SK-N-MC (cell line): Measurements from ENCODE around the gene RAPGEF2.

ENCODE experiments used
- DNase-seq: peaks from one replicate; pipeline ENCODE4 v3.0.0-alpha.2; 2011; ENCODE audit warnings: low read depth, low spot score
- H3K27ac ChIP-seq: fragments of 200-600 bp; sonication (generic); 2 replicates; pipeline ENCODE4 v1.5.1; 2016; ENCODE audit warnings: mixed run types
- H3K36me3 ChIP-seq: fragments of 200-600 bp; sonication (generic); 2 replicates; pipeline ENCODE4 v1.6.1; 2017; ENCODE audit warnings: antibody characterized with exemption, low read length, mixed read lengths; ENCODE audit not compliant: insufficient read depth
- H3K4me3 ChIP-seq: fragments of 200-600 bp; sonication (generic); 2 replicates; pipeline ENCODE4 v1.5.1; 2016
- H3K9ac ChIP-seq: fragments of 200-600 bp; sonication (generic); 2 replicates; pipeline ENCODE4 v1.8.0; 2017; ENCODE audit warnings: mixed run types, mixed read lengths; ENCODE audit not compliant: insufficient read length
- H3K9me3 ChIP-seq: fragments of 200-600 bp; sonication (generic); 2 replicates; pipeline ENCODE4 v1.6.1; 2017; ENCODE audit warnings: low read depth, mild to moderate bottlenecking, antibody characterized with exemption, low read length, moderate library complexity, mixed read lengths
- EZH2 ChIP-seq: fragments of 200-600 bp; sonication (generic); IDR thresholded peaks from one replicate; pipeline ENCODE4 v1.6.1; 2017; ENCODE audit warnings: antibody characterized with exemption
- FOXP2 ChIP-seq: optimal IDR thresholded peaks from 2 replicates; pipeline ENCODE3; 2011; ENCODE audit warnings: mild to moderate bottlenecking, moderate library complexity; ENCODE audit not compliant: insufficient read depth; ENCODE audit errors: extremely low read length, control extremely low read depth
- POLR2AphosphoS5 ChIP-seq: IDR thresholded peaks from 2 replicates; pipeline ENCODE4 v1.6.1; 2012; ENCODE audit warnings: mild to moderate bottlenecking, low read depth, low read length, borderline replicate concordance

The RAPGEF2 gene

DNA sequence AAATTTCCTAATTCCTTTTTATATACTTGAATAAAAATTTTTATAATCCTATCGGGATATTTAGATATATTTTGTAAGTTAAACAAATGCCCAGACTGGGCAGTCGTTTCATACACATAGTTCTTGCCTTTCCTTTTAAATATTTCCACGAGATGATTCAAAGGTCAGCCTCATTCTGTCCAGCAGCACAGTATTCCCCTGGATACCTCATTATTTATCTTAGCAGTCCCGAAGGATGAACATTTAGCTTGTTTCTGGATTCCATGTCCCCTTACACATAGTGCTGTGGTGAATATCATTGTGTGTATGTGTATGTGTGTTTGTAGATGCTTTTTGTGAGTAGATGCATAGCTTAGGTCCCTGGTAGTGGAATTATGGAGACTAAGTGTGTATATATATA is 38.3 kb downstream of the RAPGEF2 start:
- DNase-seq: no peak
- H3K4me3 ChIP-seq: no peak overlapping the region
- H3K9ac ChIP-seq: no peak overlapping the region
- H3K27ac ChIP-seq: no peak overlapping the region
- no peaks in the 10 kb centered on the region for H3K9me3 ChIP-seq
- TF ChIP-seq FOXP2 (no peak), POLR2AphosphoS5 (no peak), EZH2 (no peak)
- no peaks in the 10 kb centered on the region for H3K36me3 ChIP-seq

DNA sequence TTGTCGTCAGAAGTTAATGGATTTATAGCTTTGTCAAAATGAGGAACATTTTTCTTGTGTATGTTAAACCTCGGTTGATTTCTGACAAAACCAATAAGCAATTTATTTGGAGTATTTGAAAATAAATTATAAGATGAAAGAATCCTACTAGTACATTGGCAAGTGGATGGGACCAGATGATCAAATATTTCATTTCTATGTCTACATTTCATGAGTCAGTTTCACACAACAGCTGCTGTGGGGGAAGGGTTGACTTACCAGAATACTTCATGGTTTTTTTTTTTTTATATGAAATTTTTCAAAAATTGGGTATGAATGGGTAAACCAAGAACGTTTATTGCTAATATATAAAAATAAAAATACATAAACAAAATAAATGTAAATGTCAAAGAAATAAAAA is 39.4 kb downstream of the RAPGEF2 start:
- Histone ChIP-seq H3K36me3 (no peaks in the 10 kb centered on the region), H3K27ac (no peak overlapping the region), H3K9me3 (no peaks in the 10 kb centered on the region), H3K9ac (no peak overlapping the region), H3K4me3 (no peak overlapping the region)
- TF ChIP-seq FOXP2 (no peak), POLR2AphosphoS5 (no peak), EZH2 (no peak)
- no peak for DNase-seq

DNA sequence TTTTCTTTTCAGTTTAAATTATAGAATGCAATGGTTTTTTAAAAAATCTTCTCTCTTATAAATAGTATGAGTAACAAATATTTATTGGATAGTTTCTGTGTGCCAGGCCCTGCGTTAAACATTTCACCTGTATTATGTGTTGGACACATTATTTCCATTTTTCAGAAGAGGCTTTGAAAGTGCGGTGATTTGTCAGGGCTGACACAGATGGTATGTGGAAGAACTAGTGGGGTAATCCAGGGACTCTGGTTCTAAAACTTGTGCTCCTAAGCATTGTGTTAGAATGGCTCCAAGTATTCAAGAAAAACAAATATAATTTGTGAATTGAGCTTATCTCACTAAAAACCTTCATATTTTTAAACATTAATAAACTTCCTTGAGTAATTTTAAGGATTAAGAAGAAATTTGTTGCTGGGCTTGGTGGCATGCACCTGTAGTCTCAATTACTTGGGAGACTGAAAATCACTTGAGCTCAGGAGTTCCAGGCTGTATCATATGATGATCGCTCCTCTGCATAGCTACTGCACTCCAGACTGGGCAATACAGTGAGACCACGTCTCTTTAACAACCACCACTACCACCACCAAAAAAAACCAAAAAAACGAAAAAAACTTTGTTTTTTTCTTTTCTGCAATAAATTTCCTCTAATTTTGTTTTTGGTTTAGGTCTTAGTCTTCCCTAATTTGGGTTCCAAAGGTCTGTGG is 40.0 kb downstream of the RAPGEF2 start:
- Histone ChIP-seq H3K9ac (no peak overlapping the region), H3K4me3 (no peak overlapping the region), H3K9me3 (no peaks in the 10 kb centered on the region), H3K36me3 (no peaks in the 10 kb centered on the region), H3K27ac (no peak overlapping the region)
- DNase-seq: no peak
- TF ChIP-seq FOXP2 (no peak), POLR2AphosphoS5 (no peak), EZH2 (no peak)

DNA sequence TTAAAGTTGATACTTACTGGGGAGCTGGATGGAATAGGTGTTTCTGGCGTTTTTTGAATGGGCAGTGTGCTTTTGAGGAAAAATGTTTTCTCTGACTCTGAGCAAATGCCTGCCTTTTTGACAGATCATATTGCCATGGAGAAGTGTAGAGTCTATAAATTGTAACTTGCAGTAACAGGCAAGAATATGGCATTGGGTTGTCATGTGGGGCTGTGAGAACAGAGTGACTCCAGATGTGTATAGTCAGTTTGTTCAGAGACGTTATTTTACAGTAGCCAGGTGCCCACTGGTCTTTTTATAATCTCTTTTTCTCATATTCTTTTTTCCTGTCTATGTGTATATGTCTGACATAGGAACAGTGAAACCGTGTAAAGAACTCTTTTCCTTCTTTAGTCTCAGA is 40.8 kb downstream of the RAPGEF2 start:
- Histone ChIP-seq H3K27ac (no peak overlapping the region), H3K9ac (no peak overlapping the region), H3K9me3 (no peaks in the 10 kb centered on the region), H3K36me3 (no peaks in the 10 kb centered on the region), H3K4me3 (no peak overlapping the region)
- no peak for DNase-seq
- TF ChIP-seq POLR2AphosphoS5: no peak
- no peak for TF ChIP-seq FOXP2
- no peak for TF ChIP-seq EZH2

DNA sequence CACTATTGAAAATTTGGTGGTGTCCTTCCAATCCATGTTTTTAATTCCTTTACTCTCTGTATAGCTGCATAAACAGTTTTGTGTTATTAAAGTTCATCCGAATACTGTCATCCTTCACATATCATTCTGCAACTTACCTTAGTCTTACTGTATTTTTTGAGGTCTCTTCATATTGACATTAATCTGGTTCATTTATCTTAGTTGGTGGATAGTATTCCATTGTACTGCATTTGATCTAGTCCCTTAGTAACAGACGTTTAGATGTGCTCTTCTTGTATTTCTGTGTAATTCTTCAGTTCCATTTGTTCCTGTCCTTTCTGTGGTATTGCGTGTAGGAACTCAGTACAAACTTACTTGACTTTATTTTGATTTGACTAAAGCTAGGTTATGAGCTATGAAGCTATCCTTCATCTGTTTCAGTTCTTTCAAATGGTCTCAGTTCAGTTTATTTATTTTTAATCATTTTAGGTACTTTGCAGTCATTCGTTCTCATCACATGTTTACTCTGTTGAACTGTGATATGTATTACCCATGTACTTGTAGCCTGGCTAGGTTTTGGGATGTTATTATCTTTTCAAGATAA is 41.3 kb downstream of the RAPGEF2 start:
- no peak overlapping the region for H3K4me3 ChIP-seq
- no peaks in the 10 kb centered on the region for H3K36me3 ChIP-seq
- H3K9ac ChIP-seq: no peak overlapping the region
- H3K9me3 ChIP-seq: no peaks in the 10 kb centered on the region
- no peak for TF ChIP-seq POLR2AphosphoS5
- TF ChIP-seq FOXP2: no peak
- no peak for TF ChIP-seq EZH2
- no peak for DNase-seq
- H3K27ac ChIP-seq: no peak overlapping the region

DNA sequence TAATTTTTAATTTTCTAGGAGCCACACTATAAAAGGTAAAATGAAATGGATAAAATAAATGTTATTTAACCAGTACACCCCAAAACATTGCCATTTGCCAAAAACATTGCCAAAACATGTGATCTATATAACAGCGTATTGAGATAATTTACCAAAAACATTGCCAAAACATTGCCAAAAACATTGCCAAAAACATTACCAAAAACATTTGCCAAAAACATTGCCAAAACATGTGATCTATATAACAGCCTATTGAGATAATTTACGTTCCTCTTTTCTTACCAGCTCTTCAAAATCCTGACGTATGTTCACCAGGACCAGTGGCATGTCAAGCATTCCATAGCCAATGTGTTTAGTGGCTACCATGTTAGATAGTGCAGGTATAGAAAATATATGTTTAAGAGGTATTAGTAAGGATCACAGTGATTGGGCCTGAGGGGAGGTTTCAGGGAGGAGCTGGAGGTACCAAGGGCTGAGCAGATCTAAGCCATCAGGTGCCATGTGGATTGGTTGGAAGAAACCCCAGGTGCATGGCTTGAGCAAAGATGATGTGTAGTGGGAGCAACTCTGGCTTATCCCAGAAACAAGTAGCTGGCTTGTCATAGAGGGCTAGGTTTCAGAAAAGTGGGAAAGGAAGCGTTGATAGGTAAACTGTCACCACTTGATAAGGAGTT is 42.6 kb downstream of the RAPGEF2 start:
- no peak overlapping the region for H3K27ac ChIP-seq
- H3K36me3 ChIP-seq: no peaks in the 10 kb centered on the region
- H3K9me3 ChIP-seq: no peaks in the 10 kb centered on the region
- H3K4me3 ChIP-seq: no peak overlapping the region
- no peak for TF ChIP-seq FOXP2
- TF ChIP-seq POLR2AphosphoS5: no peak
- no peak for TF ChIP-seq EZH2
- no peak overlapping the region for H3K9ac ChIP-seq
- no peak for DNase-seq

DNA sequence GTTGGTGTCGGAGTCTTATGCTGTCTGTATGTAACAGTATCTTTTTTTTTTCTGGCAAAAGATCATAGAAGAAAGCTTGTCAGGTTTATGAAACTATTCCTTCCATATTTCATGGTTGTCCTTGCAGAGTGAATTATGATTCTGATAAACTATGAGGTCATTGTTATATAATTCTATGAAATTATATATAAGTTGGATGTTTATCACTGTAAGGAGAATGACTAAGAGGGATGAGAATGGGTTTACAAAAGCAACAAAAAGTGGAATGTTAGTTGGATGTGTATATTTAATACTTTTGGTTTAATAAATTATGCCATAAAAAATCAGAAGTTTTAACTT is 43.1 kb downstream of the RAPGEF2 start:
- no peak overlapping the region for H3K4me3 ChIP-seq
- DNase-seq: no peak
- H3K36me3 ChIP-seq: no peaks in the 10 kb centered on the region
- H3K27ac ChIP-seq: no peak overlapping the region
- H3K9ac ChIP-seq: no peak overlapping the region
- H3K9me3 ChIP-seq: no peaks in the 10 kb centered on the region
- TF ChIP-seq FOXP2: no peak
- no peak for TF ChIP-seq EZH2
- TF ChIP-seq POLR2AphosphoS5: no peak

DNA sequence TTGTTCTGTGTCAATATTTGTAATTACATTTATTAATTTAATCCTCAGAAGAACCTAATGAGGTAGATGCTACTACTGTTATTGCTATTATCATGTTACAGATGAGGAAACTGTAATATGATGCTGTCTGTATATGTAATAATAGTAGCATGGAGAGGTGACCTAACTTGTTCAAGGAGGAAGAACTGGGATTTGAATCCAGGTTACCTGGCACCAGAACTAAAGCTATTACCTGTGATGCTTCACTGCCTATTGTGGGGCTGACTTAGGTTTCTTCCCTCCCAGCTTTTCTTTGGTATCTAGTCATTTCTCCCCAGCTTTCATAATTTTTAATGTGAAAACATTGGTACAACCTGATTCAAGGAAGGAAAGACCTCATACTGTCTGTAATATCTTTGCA is 43.6 kb downstream of the RAPGEF2 start:
- TF ChIP-seq POLR2AphosphoS5 (no peak), FOXP2 (no peak), EZH2 (no peak)
- Histone ChIP-seq H3K9ac (no peak overlapping the region), H3K9me3 (no peaks in the 10 kb centered on the region), H3K27ac (no peak overlapping the region), H3K36me3 (no peaks in the 10 kb centered on the region), H3K4me3 (no peak overlapping the region)
- DNase-seq: no peak
